Omental fat pad (tissue), 4 donors: ENCODE data around the gene BMX. TPM values are rescaled to one million over a fixed set of nuclear protein-coding genes. Genes with fewer than 3 reads are reported as not detected.

ENCODE experiments used
- ATAC-seq: fragments of 150-250 bp; one replicate; pipeline ENCODE4 v1.9.1; 2016; ENCODE audit warnings: mild to moderate bottlenecking, moderate library complexity; ENCODE audit not compliant: low FRiP score
- DNase-seq: peaks from one replicate; pipeline ENCODE4 v3.0.0-alpha.2; 2019; ENCODE audit warnings: low spot score
- total RNA-seq, 4 donors: library from RNA; depleted of rRNA; stranded (reverse); fragments of >200 nt; gene quantifications; one replicate each; pipeline ENCODE4 v1.1.0, GENCODE V29; 2016
- TF ChIP-seq, protein P1 (sequence below), 3 donors: fragments of 450-650 bp; IDR thresholded peaks; one replicate each; pipeline ENCODE4 v1.5.1; 2016 to 2017; ENCODE audit warnings: antibody characterized with exemption in 3 of 3, mild to moderate bottlenecking in 3 of 3, moderate library complexity in 2 of 3

BMX gene
- total RNA-seq, 4 donors from 2014 or later = 1.7 to 12.9 (median 2.8) TPM

DNA sequence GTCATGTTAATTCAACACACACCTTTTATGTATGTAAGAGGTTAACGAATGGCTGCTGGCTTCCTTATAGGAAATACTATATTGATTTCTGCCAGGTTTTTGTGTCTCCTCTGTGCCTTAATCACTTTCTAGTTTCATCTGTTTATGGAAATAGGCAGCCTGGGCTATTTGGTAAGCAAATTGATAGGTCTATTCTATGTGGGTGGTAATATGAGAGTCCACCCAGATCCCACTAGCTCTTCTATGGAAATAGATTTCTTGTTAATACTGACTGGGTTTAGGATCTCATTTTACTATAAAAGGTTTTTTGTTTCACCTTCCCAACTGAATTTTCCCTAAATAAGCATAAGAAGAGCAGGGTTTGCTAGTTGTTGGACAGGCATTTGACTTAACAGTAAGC is 4.1 kb downstream of the BMX start:
- TF ChIP-seq, protein P1, sequence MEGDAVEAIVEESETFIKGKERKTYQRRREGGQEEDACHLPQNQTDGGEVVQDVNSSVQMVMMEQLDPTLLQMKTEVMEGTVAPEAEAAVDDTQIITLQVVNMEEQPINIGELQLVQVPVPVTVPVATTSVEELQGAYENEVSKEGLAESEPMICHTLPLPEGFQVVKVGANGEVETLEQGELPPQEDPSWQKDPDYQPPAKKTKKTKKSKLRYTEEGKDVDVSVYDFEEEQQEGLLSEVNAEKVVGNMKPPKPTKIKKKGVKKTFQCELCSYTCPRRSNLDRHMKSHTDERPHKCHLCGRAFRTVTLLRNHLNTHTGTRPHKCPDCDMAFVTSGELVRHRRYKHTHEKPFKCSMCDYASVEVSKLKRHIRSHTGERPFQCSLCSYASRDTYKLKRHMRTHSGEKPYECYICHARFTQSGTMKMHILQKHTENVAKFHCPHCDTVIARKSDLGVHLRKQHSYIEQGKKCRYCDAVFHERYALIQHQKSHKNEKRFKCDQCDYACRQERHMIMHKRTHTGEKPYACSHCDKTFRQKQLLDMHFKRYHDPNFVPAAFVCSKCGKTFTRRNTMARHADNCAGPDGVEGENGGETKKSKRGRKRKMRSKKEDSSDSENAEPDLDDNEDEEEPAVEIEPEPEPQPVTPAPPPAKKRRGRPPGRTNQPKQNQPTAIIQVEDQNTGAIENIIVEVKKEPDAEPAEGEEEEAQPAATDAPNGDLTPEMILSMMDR (IDR thresholded peaks at IDR 0.05) = no peak
- DNase-seq (no peak), ATAC-seq (no peak)

GRCh38 chrX:15505101-15505500 is 4.5 kb downstream of the BMX start:
- DNase-seq (no peak), ATAC-seq (no peak)
- TF ChIP-seq, protein P1 (IDR thresholded peaks at IDR 0.05) = no peak

GRCh38 chrX:15507005-15507404 is 6.4 kb downstream of the BMX start:
- ATAC-seq (no peak), DNase-seq (no peak)
- TF ChIP-seq, protein P1 (IDR thresholded peaks at IDR 0.05) = no peak

DNA sequence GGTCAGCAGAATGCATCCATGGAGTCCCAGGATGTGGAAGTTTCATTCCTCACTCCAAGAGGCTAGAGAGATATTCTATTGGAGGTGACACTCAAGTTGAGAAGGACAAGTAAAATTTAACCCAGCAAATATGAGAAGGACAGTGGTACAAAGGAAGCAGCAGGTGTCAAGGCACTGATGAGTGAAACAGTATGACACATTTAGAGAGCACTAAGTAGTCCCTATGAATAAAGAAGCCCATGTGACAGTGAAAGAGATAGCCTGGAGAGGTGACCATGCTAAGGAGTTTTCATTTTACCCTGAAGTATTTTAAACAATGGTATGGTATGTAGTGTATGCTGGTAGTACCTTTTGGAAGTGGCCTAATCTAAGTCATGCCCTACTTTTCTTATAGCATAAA is 9.2 kb downstream of the BMX start:
- no peak for ATAC-seq
- TF ChIP-seq, protein P1 (IDR thresholded peaks at IDR 0.05) = no peak

GRCh38 chrX:15511563-15511962 is 11.0 kb downstream of the BMX start:
- ATAC-seq (no peak), DNase-seq (no peak)
- TF ChIP-seq, protein P1 (IDR thresholded peaks at IDR 0.05) = no peak

More for the DNA sequence above, 9.2 kb downstream of the BMX start:
- no peak for DNase-seq

DNA sequence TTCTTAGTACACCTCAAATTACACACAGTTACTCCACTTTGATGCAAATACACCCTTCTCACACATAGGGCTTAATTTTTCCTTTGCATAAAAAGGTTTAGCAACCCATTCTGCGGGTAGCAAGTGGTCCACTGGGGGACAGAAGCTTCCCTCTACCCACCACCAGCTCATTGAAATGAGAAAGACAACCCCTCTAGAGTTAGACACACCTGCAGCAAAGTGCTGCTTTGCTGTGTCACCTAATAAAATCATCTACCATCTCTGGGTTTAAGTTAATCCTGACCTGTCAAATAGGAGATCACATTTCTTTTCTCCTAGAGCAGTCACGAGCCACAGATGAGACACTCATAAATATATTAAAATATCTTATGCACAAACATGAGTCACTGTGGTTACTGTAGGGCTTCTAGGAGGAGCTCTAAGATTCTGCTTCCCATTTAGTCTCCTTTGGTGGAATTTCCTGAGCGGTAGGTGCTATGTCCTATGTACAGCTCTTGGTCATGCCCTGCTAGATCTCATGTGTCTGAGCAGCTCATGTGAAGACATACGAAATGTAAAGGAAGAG is 11.9 kb downstream of the BMX start:
- ATAC-seq (no peak), DNase-seq (no peak)
- TF ChIP-seq, protein P1 (IDR thresholded peaks at IDR 0.05) = no peak

- DNase-seq (no peak), ATAC-seq (no peak)
- TF ChIP-seq, protein P1 (IDR thresholded peaks at IDR 0.05) = no peak
Observed at GRCh38 chrX:15514279-15514678, 13.7 kb downstream of the BMX start.
